Mesothelial cell of epicardium (in vitro differentiated cells): ENCODE data around the gene RNLS. TPM values are rescaled to one million over a fixed set of nuclear protein-coding genes. Genes with fewer than 3 reads are reported as not detected.

Experiments
- DNase-seq, 2 experiments: peaks; one replicate each; pipeline ENCODE4 v3.0.0; 2021; ENCODE audit warnings: low spot score in 2 of 2; ENCODE audit not compliant: unreplicated experiment in 2 of 2
- H3K27ac Mint-ChIP-seq: 2 replicates; pipeline ENCODE4 v1.8.0; 2021; ENCODE audit warnings: mixed read lengths
- H3K27me3 Mint-ChIP-seq: 2 replicates; pipeline ENCODE4 v1.8.0; 2021; ENCODE audit warnings: low read depth, mixed read lengths
- H3K36me3 Mint-ChIP-seq: 2 replicates; pipeline ENCODE4 v1.8.0; 2021; ENCODE audit warnings: mixed read lengths
- H3K4me1 Mint-ChIP-seq: 2 replicates; pipeline ENCODE4 v1.8.0; 2021; ENCODE audit warnings: mixed read lengths
- H3K4me3 Mint-ChIP-seq: 2 replicates; pipeline ENCODE4 v1.8.0; 2021; ENCODE audit warnings: mild to moderate bottlenecking, moderate library complexity, mixed read lengths
- H3K9me3 Mint-ChIP-seq: 2 replicates; pipeline ENCODE4 v1.8.0; 2021; ENCODE audit warnings: mixed read lengths
- total RNA-seq: library from RNA; stranded (reverse); gene quantifications from 3 replicates; pipeline ENCODE4 v1.2.1, GENCODE V29; 2021
- TF ChIP-seq, protein P1 (sequence below): fragments of 200-600 bp; sonication (generic); IDR thresholded peaks from one replicate; pipeline ENCODE4 v1.5.0; 2021; ENCODE audit warnings: antibody characterized with exemption; ENCODE audit not compliant: unreplicated experiment

Gene RNLS
- total RNA-seq, 1 donor from 2014 or later = 9.4 TPM

DNA sequence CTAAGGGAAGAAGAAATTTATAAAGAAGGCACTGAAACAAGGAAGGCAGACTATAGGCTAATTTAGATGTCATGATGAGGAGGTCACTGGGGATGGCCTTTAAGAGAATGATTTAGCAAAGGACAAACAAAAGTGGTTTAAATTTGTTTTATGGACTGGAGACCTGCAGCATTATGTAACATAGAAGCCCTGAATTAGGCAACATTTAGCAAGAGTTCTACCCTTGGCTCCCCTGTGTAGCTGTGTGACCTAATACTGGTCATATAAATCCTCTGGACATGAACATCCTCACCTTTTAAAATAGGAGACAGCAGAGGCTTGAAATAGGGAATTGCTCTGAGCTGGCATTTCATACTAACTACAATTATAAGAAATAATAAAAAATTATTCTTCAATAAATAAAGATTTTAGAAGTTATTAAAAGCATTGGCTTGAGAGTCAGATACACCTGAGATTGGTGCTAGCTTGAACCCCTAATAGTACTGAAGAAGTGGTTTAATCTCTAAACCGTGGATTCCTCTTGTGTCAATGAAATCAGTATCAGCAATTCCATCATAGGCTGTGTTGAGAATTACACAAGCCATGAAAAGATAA lies 48.9 kb downstream of the RNLS start:
- Mint-ChIP-seq H3K4me1 (peaks cover 33% of the 10 kb centered on the region), H3K27me3 (no peaks in the 10 kb centered on the region), H3K36me3 (no peaks in the 10 kb centered on the region), H3K9me3 (no peaks in the 10 kb centered on the region), H3K27ac (no peak overlapping the region), H3K4me3 (no peak overlapping the region)
- TF ChIP-seq, protein P1, sequence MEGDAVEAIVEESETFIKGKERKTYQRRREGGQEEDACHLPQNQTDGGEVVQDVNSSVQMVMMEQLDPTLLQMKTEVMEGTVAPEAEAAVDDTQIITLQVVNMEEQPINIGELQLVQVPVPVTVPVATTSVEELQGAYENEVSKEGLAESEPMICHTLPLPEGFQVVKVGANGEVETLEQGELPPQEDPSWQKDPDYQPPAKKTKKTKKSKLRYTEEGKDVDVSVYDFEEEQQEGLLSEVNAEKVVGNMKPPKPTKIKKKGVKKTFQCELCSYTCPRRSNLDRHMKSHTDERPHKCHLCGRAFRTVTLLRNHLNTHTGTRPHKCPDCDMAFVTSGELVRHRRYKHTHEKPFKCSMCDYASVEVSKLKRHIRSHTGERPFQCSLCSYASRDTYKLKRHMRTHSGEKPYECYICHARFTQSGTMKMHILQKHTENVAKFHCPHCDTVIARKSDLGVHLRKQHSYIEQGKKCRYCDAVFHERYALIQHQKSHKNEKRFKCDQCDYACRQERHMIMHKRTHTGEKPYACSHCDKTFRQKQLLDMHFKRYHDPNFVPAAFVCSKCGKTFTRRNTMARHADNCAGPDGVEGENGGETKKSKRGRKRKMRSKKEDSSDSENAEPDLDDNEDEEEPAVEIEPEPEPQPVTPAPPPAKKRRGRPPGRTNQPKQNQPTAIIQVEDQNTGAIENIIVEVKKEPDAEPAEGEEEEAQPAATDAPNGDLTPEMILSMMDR = no peak
- no peak for DNase-seq

DNA sequence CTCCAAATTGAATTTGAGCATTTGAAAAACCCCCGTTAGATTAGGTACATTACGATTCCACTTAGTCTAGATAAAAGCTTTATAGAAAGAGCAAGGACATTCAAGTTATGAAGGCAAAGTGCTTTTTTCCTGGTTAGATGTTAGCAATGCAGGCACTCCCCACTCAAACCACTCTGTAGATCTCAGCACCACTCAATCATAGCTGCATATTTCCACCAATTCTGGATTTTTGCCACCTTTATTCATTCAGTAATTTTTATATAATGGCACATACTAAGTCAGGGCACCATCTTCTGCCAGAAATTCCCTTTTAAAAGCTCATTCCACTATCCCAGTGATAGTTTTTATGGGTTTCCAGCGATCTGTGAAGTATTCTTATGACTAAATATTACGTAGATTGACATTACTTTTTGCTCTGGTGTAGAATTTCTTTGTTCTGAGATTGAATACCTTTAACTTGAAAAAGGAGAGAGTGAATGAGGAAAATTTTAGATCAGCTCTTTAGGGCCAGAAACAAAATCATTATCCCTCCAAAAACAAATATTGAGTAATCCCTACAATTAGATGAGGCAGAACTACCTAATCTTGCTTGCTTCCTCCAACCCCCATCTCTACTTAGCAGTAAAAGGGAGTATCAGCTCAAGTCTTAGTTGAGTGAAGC lies 51.6 kb downstream of the RNLS start:
- peak overlapping the region; percentile 48 for H3K27ac Mint-ChIP-seq
- H3K4me3 Mint-ChIP-seq = no peak overlapping the region
- no peaks in the 10 kb centered on the region for H3K9me3 Mint-ChIP-seq
- no peak for DNase-seq
- TF ChIP-seq, protein P1 = no peak
- H3K4me1 Mint-ChIP-seq = peaks cover 33% of the 10 kb centered on the region
- H3K27me3 Mint-ChIP-seq = no peaks in the 10 kb centered on the region
- H3K36me3 Mint-ChIP-seq = no peaks in the 10 kb centered on the region

- Mint-ChIP-seq H3K4me1 (peaks cover 36% of the 10 kb centered on the region), H3K27me3 (no peaks in the 10 kb centered on the region), H3K27ac (no peak overlapping the region), H3K9me3 (no peaks in the 10 kb centered on the region), H3K36me3 (no peaks in the 10 kb centered on the region), H3K4me3 (no peak overlapping the region)
- DNase-seq = no peak
- TF ChIP-seq, protein P1 = no peak
Measured at GRCh38 chr10:88530629-88531391, 52.3 kb downstream of the RNLS start.

- DNase-seq = no peak
- peaks cover 40% of the 10 kb centered on the region for H3K4me1 Mint-ChIP-seq
- H3K36me3 Mint-ChIP-seq = no peaks in the 10 kb centered on the region
- no peaks in the 10 kb centered on the region for H3K27me3 Mint-ChIP-seq
- H3K27ac Mint-ChIP-seq = no peak overlapping the region
- H3K4me3 Mint-ChIP-seq = no peak overlapping the region
- H3K9me3 Mint-ChIP-seq = no peaks in the 10 kb centered on the region
- TF ChIP-seq, protein P1 = no peak
Measured at GRCh38 chr10:88530093-88530492, 53.0 kb downstream of the RNLS start.

- no peaks in the 10 kb centered on the region for H3K27me3 Mint-ChIP-seq
- no peak overlapping the region for H3K27ac Mint-ChIP-seq
- H3K9me3 Mint-ChIP-seq = no peaks in the 10 kb centered on the region
- TF ChIP-seq, protein P1 = no peak
- no peaks in the 10 kb centered on the region for H3K36me3 Mint-ChIP-seq
- peaks cover 43% of the 10 kb centered on the region for H3K4me1 Mint-ChIP-seq
- DNase-seq = no peak
- H3K4me3 Mint-ChIP-seq = no peak overlapping the region
Measured at GRCh38 chr10:88528806-88529570, 54.1 kb downstream of the RNLS start.
